Kidney epithelial cell (primary cell): ENCODE measurements around the gene GNB5. TPM values are rescaled to one million over a fixed set of nuclear protein-coding genes. Genes with fewer than 3 reads are reported as not detected.

Experiments
- DNase-seq: peaks from one replicate; pipeline ENCODE4 v3.0.0-alpha.2; 2010; ENCODE audit warnings: low read depth
- H3K27me3 ChIP-seq: 2 replicates; pipeline ENCODE4 v1.6.0; 2011; ENCODE audit warnings: low read length; ENCODE audit not compliant: control insufficient read depth, insufficient read depth
- H3K36me3 ChIP-seq: 2 replicates; pipeline ENCODE4 v1.5.1; 2011; ENCODE audit warnings: low read length; ENCODE audit not compliant: control insufficient read depth, insufficient read depth
- H3K4me3 ChIP-seq: 2 replicates; pipeline ENCODE4 v1.5.1; 2011; ENCODE audit warnings: low read depth, mild to moderate bottlenecking, control low read depth, low read length
- total RNA-seq: library from RNA; depleted of rRNA; stranded (reverse); fragments of >200 nt; gene quantifications from 2 replicates; pipeline ENCODE4 v1.2.3, GENCODE V29; 2015
- TF ChIP-seq, protein P1 (sequence below): IDR thresholded peaks from 2 replicates; pipeline ENCODE4 v1.5.1; 2011; ENCODE audit warnings: mild to moderate bottlenecking, moderate library complexity, low read length, control low read depth, inconsistent platforms; ENCODE audit not compliant: insufficient read depth, poor library complexity, severe bottlenecking

The GNB5 gene
- total RNA-seq, 1 donor from 2014 or later = 46.7 TPM

DNA sequence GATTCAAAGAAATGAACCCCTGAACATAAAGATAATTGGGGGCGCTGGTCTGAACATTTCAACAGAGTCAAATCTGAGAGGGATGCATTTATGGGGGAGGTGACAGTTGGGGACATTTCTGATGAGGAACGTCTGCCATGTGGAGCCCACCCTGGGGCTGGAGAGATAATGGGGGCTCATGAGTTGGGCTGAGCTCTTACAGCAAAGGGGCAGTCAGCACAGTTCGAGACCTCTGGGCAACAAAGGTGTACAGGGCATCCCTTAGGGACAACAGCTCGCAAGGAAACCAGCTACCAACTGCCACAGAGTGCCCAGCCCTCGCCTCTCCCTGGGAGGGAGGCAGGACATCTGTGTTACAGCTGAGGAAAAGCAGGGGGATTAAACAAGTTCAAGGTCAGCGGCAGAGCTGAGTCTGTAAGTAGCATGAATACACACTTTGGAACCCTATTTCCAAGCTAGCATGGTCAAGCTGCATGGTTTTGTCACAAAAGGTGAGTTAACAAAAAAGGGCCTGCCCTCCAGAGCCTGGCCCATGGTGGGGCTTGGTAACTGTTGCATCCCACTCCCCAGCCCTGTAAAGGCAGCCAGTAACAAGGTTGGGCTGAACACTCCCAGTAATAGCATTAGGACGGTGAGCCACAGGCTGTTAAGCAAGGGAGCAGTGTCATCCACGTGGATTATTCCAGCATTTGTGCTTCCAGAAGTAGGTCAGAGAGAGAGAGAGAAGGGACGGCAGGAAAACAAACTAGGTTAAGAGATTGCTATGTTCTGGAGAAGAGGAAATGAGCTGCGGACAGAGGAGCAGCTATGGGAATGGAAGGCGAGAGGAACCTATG, 4.3 kb downstream of the GNB5 start:
- TF ChIP-seq, protein P1, sequence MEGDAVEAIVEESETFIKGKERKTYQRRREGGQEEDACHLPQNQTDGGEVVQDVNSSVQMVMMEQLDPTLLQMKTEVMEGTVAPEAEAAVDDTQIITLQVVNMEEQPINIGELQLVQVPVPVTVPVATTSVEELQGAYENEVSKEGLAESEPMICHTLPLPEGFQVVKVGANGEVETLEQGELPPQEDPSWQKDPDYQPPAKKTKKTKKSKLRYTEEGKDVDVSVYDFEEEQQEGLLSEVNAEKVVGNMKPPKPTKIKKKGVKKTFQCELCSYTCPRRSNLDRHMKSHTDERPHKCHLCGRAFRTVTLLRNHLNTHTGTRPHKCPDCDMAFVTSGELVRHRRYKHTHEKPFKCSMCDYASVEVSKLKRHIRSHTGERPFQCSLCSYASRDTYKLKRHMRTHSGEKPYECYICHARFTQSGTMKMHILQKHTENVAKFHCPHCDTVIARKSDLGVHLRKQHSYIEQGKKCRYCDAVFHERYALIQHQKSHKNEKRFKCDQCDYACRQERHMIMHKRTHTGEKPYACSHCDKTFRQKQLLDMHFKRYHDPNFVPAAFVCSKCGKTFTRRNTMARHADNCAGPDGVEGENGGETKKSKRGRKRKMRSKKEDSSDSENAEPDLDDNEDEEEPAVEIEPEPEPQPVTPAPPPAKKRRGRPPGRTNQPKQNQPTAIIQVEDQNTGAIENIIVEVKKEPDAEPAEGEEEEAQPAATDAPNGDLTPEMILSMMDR = no peak
- Histone ChIP-seq H3K27me3 (no peaks in the 10 kb centered on the region), H3K4me3 (no peak overlapping the region), H3K36me3 (no peaks in the 10 kb centered on the region)
- DNase-seq = no peak

DNA sequence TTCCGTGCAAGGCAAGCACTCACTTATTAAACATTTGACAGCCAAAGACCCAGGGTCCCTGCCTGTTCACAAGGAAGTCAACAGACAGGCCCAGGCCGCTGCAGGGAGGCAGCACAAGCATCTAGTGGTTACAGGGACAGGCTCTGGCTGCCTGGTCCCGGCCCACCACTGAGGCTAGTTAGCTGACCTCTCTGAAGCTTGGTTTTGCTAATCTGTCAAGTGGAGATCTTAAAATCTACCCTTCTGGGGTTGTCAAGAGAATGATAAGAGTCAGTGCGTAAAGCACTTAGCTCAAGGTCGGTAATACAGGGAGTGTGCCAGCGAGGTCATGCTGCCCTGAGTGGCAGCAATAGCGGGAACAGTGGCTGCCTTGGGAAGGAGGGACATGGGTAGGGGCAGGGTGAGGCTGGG, 6.0 kb downstream of the GNB5 start:
- TF ChIP-seq, protein P1 = no peak
- Histone ChIP-seq H3K27me3 (no peaks in the 10 kb centered on the region), H3K36me3 (no peaks in the 10 kb centered on the region), H3K4me3 (no peak overlapping the region)
- no peak for DNase-seq

DNA sequence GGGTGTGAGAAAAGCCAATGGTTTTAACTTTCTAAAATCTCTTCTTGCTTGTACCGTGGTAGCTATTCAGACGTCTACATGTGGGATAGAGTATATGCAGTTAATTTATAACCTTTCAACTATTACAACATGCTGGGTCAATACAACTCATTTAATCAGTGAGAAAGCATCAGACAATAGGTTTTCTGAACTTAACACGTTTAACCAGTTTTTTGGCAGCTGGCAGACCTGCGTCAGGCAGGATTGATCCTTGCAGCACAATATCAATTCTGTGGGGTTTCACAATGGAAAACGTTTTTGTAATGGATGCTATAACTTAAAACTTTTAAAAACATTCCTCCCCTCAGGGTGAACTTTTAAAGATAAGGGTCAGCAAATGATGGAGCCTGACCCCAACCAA, 6.5 kb downstream of the GNB5 start:
- Histone ChIP-seq H3K4me3 (no peak overlapping the region), H3K36me3 (no peaks in the 10 kb centered on the region), H3K27me3 (no peaks in the 10 kb centered on the region)
- no peak for DNase-seq
- TF ChIP-seq, protein P1 = no peak

- Histone ChIP-seq H3K36me3 (no peaks in the 10 kb centered on the region), H3K4me3 (no peak overlapping the region), H3K27me3 (no peaks in the 10 kb centered on the region)
- DNase-seq = no peak
- TF ChIP-seq, protein P1 = peak; percentile 62
These were observed 7.5 kb downstream of the GNB5 start for GRCh38 chr15:52183562-52184173.

GRCh38 chr15:52181938-52182780, 9.0 kb downstream of the GNB5 start:
- TF ChIP-seq, protein P1 = no peak
- Histone ChIP-seq H3K4me3 (no peak overlapping the region), H3K36me3 (no peaks in the 10 kb centered on the region), H3K27me3 (no peaks in the 10 kb centered on the region)
- DNase-seq = no peak
